GM23338 (cell line): Measurements from ENCODE around the gene B4GALT6.

Experiments used
- EZH2 ChIP-seq: fragments of 200-600 bp; sonication (generic); IDR thresholded peaks from one replicate; pipeline ENCODE4 v1.8.0; 2017; ENCODE audit warnings: antibody characterized with exemption, mild to moderate bottlenecking, low read depth; ENCODE audit not compliant: unreplicated experiment
- TF ChIP-seq, protein P1 (sequence below), 2 experiments: fragments of 200-600 bp in 1 of 2; sonication (generic) in 1 of 2; conservative IDR thresholded peaks; 2 replicates each; pipeline versions ENCODE4 v1.5.1 to v1.6.1; 2016 to 2017; ENCODE audit warnings: antibody characterized with exemption in 2 of 2, low read depth in 2 of 2, mild to moderate bottlenecking in 2 of 2, moderate library complexity in 1 of 2

DNA sequence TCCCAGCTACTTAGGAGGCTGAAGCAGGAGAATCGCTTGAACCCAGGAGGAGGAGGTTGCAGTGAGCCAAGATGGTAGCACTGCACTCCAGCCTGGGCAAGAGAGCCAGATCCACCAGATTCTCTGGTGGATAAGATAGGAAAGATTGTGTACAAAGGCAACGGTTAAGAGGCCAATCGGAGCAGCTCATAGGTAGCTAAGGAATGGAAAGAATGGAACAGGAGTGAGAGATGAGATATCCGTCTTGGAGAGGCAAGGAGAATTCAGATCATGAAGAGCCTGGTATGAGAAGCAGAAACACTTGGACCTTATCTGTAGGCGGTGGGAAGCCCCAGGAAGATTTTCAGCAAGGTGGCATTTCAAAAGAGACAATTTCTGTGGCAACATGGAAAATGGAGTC lies 65.6 kb downstream of the B4GALT6 start:
- no peak for TF ChIP-seq EZH2
- TF ChIP-seq, protein P1, sequence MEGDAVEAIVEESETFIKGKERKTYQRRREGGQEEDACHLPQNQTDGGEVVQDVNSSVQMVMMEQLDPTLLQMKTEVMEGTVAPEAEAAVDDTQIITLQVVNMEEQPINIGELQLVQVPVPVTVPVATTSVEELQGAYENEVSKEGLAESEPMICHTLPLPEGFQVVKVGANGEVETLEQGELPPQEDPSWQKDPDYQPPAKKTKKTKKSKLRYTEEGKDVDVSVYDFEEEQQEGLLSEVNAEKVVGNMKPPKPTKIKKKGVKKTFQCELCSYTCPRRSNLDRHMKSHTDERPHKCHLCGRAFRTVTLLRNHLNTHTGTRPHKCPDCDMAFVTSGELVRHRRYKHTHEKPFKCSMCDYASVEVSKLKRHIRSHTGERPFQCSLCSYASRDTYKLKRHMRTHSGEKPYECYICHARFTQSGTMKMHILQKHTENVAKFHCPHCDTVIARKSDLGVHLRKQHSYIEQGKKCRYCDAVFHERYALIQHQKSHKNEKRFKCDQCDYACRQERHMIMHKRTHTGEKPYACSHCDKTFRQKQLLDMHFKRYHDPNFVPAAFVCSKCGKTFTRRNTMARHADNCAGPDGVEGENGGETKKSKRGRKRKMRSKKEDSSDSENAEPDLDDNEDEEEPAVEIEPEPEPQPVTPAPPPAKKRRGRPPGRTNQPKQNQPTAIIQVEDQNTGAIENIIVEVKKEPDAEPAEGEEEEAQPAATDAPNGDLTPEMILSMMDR (conservative IDR thresholded peaks at IDR 0.05; ENCODE audit: low read depth in 2 of 2): no peak
